Retinal pigment epithelial cell (primary cell): Measurements from ENCODE around the gene ACTN2.

Experiments
- DNase-seq: peaks from one replicate; pipeline ENCODE4 v3.0.0-alpha.2; 2010; ENCODE audit warnings: low read depth
- H3K4me3 ChIP-seq: 2 replicates; pipeline ENCODE4 v1.5.1; 2011; ENCODE audit warnings: mild to moderate bottlenecking, low read length, control low read depth, moderate library complexity
- TF ChIP-seq, protein P1 (sequence below): conservative IDR thresholded peaks from 2 replicates; pipeline ENCODE4 v1.5.1; 2011; ENCODE audit warnings: low read depth, low read length, control low read depth, inconsistent platforms

ACTN2 gene

DNA sequence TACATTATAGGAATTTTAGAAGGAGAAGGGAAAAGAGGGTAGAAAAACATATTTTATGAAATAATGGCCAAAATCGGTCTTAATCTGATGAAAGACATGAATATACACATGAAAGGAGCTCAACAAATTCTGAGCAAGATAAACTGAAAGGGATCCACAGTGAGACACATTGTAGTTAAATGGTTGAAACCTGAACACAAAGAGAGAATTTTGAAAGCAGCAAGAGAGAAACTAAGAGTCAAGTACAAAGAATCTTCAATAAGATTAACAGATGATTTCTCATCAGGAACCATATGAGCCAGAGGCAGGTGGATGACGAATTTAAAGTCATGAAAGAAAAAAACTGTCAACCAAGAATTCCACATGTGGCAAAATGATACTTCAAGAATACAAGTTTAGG is 93.0 kb downstream of the ACTN2 start:
- no peak for DNase-seq
- no peak overlapping the region for H3K4me3 ChIP-seq
- TF ChIP-seq, protein P1, sequence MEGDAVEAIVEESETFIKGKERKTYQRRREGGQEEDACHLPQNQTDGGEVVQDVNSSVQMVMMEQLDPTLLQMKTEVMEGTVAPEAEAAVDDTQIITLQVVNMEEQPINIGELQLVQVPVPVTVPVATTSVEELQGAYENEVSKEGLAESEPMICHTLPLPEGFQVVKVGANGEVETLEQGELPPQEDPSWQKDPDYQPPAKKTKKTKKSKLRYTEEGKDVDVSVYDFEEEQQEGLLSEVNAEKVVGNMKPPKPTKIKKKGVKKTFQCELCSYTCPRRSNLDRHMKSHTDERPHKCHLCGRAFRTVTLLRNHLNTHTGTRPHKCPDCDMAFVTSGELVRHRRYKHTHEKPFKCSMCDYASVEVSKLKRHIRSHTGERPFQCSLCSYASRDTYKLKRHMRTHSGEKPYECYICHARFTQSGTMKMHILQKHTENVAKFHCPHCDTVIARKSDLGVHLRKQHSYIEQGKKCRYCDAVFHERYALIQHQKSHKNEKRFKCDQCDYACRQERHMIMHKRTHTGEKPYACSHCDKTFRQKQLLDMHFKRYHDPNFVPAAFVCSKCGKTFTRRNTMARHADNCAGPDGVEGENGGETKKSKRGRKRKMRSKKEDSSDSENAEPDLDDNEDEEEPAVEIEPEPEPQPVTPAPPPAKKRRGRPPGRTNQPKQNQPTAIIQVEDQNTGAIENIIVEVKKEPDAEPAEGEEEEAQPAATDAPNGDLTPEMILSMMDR = no peak

DNA sequence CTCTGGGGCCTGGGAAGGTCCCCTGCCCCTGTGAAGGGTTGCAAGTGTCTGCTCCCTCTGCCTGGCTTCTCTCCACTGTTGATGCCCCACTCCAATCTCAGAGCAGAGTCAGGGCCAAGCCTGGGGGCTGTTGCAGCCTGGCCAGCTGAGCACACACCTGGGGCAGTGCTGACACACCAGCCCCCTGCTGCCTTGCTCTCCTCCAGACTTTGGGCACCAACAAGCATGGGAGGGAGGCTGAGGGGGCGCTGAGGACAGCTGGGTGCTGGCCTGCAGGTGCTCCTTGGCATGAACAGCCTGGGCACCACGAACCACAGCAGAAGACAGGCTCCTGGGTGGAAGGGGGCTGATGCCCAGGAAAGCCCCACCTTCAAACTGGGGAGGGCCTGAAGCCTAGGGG is 99.2 kb downstream of the ACTN2 start:
- H3K4me3 ChIP-seq = no peak overlapping the region
- TF ChIP-seq, protein P1 = no peak
- DNase-seq = no peak

DNA sequence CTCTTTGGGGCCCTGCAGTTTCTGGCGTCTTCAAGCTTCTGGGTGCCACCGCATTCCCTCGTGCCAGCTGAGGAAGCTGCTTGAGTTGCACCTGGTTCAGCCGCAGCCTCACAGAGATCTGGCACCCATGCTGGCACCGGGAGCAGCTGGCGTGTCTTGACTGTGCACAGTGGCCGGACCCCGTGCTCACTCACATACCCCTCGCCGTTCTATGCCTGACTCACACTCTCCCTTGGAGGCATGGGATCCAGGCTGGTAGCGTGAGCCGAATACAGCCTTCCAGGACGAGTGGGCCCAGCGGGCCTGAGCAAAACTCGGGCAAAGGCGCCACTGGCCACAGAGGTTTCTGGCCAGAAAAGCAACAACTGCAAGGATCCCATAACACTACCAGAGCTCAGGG is 100.2 kb downstream of the ACTN2 start:
- no peak overlapping the region for H3K4me3 ChIP-seq
- DNase-seq = no peak
- TF ChIP-seq, protein P1 = no peak

DNA sequence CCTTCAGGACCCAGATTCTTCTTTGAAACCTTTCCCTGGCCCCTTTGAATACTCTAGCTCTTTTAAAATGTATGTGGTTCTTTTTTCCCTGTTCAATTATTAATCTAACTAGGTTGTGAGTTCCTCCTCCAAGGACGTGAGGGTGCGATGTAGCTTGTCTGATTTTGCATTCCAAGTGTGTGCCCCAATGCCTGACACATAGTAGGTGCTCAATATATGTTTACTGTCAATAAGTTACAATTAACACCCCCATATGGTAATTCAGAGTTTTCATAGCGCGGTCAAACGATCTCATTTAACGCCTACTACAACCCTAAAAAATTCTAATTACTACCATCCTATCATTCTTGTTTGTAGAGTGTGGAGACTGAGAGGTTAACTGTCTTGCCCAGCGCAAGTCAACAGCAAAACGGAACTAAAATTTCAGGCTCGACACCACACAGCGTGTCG is 108.3 kb downstream of the ACTN2 start:
- no peak for DNase-seq
- TF ChIP-seq, protein P1 = no peak
- peak overlapping the region; percentile 88 for H3K4me3 ChIP-seq

DNA sequence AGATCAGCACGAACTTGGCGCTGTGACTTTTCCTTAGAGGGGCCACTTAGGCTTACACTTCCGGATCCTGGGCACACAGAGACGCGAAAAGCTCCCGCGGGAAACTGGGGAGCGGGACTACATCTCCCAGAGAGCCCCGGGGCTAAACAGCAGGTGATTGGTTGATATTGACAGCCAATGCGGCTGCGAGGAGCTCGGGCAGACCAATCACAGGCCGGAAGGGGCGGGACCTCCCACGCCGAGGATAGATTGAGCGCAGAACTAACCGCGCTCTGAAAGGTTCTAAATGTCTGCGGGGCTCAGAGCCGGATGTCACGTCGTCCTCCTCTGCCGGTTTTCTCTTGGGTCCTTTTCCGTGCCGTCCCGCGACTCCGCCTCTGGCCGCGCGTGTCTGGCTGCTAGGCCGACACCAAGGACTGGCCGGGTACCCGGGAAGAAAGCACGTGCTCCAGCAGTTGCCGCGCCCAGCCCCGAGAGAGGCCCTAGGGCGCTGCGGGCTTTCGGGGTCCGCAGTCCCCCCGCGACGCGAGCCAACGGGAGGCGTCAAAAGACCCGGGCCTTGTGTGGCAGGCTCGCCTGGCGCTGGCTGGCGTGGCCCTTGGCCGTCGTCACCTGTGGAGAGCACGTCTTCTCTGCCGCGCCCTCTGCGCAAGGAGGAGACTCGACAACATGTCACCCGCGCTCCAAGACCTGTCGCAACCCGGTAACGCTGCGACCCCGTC is 108.9 kb downstream of the ACTN2 start, which contains the start of gene MTR:
MTR (plus strand) TSS at position 258 of the 722 bp plus-strand sequence; CDS start at position 670, 412 bp downstream.
- DNase-seq = peak; percentile 79
- H3K4me3 ChIP-seq = peak within 1 kb of the TSS; percentile 88
- TF ChIP-seq, protein P1 = no peak

DNA sequence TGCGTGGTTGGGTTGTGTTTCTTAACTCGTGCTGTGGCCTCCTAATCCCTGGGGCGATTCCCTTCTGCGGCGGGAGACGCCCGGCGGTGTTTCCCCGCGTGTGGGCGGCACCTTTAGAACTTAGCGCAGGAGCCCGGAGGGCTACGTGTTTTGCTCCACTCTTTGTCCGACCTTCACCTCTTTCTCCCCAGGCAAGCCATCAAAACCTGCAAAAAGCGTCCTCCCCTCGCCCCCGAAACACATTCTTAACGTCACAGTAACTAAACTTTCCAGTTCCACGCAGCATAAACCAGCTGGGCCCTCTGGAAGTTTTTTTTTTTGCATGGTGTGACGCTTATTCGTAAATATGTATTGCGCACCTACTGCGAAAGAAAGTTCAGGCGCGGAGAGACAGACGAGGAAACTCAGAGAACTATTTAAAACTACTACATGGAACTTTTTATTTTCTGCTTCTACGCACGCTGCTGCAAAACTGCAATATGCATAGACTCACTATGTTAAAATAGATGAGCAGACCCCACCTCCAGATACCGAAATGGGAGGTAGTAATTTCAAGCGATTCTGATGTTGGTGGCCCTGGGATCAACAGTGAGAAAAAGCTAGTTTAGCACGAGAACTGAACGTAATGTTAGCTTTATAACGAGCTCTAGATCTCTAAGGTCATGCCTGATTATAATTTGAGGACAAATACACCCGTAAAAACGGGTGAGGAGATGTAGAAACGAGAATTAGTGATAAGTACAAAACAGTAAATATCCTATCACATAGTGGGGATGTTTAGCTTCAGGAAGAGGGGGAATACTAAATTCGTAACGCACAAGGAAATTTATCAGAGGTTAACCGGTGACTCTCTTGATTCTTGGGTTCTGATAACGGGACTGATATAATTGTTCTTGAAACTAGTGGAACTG is 109.7 kb downstream of the ACTN2 start:
- TF ChIP-seq, protein P1 = no peak
- DNase-seq = no peak
- H3K4me3 ChIP-seq = peak overlapping the region; percentile 88
